Stimulated activated CD4-positive, alpha-beta T cell treated with anti-CD3 and anti-CD28 coated beads, Interleukin-1b, Interleukin-23, amount 100 ng/mL, for 24 hours (primary cell): ENCODE measurements around the gene MAP3K15.

Experiments
- DNase-seq, 4 experiments: peaks; one replicate each; pipeline ENCODE4 v3.0.0-alpha.2; 2020; ENCODE audit warnings: low read depth in 4 of 4, low spot score in 1 of 4

MAP3K15 gene

DNA sequence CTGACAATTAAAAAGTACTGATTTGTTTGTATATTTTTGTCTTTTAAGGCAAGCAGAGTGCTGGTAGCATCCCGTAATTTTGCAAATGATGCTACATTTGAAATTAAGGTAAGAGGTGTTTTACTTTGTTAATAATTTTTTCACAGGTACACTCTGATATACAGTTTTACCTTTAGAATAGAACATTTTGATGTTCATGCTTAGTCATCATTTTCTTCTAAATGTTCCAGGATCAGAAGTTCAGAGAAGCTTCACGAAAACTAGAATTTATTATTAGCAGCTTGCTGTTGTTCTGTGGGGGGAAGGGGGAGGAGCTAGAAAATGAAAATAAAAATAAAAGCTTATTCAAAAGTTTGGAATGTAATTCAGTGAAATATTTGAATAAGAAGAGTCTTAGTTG lies 166.0 kb downstream of the MAP3K15 start:
- no peak for DNase-seq

DNA sequence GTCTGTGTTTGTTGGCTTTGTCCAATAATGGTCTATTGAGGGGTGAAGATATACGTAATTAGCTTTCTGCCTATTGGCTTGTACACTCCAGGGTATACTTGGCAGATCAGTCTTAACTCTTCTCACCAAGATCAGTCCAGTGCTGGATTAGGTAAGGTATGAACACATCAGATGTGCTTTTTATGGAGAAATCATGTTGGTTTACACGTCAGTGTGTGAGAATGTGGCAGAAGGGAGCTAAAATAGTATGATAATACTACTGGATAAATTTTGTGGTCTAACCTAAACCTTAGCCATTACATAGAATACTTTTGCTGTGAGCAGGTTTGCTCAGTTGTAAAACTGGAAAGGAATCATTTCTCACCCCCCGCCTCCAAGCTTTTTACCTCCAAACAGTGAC lies 167.4 kb downstream of the MAP3K15 start:
- DNase-seq, result no peak

DNA sequence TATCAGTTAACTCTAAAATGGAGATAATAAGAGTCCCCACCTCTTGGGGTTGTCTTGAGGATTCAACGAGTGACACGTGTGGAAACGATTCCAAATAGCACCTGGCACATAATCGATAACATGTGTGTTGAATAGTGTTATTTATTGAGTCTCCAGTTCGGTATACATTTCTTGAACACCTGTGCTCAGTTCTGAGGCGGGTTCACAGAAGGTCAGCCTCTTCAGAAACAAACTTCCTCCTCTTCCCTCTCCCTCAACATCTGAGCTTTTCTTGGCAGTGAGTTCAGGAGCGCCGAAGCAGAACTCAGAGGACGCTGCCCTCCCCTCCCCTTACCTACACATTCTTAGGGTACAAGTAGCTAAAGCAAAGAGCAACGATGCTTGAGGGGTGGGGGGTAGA lies 170.6 kb downstream of the MAP3K15 start:
- DNase-seq, result no peak

DNA sequence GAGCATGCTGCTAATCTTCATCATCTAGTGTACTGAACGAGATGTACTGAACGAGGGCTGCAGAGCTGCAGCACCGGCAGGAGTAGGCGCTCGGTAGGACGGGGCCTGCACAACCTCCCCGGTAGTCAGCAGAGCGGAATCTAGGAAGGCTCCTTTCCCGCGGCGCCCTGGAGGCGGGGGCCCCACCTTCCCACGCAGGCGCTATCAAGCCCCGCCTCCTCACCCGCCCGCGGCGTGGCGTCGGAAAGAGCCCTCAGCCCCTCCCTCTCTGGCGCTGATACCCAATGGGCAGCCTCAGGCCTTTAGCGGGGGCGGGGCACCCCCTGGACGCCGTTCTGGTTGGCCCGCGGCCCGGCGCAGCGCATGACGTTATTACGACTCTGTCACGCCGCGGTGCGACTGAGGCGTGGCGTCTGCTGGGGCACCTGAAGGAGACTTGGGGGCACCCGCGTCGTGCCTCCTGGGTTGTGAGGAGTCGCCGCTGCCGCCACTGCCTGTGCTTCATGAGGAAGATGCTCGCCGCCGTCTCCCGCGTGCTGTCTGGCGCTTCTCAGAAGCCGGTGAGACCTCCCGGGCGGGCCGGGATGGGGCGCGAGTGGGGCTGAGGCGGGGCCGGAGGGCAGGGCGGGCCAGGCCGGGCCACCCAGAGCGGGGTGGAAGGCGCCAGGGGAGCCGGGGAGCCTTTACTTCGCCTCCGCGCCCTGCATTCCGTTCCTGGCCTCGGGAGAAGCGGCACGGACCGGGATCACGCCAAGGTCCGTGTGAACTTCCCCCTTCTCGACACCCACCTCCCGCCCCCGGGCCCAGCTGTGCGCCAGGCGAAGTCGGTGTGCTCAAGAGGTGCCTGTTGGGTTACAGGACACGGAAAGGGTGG lies 171.5 kb downstream of the MAP3K15 start, which contains the start of gene PDHA1:
TSS of gene PDHA1 (plus strand) at position 393 of the 874 bp plus-strand sequence. CDS start at position 504, 111 bp downstream.
- DNase-seq, result peak; percentile 62 to 89 (median 74)

DNA sequence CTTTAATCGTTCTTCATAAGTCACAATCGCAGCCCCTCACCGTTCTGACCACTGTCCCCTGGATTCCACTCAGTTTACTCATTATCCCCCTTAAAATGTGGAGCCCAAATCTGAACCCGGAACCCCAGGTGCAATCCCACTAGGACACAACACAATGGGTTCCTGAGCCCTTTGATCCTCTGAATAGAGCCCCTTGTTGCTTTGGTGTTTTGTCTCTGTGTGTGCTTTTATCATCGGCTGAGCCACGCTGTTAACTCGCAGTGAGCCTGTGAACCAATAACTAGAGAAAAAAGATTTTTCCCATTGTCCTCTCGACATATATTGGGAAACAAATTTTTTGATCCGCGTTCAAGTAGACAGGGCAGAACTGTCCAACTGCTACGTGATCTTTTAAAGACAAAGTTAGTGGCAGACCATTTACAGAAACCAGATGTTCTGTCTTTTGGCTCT lies 172.2 kb downstream of the MAP3K15 start:
- no peak for DNase-seq

DNA sequence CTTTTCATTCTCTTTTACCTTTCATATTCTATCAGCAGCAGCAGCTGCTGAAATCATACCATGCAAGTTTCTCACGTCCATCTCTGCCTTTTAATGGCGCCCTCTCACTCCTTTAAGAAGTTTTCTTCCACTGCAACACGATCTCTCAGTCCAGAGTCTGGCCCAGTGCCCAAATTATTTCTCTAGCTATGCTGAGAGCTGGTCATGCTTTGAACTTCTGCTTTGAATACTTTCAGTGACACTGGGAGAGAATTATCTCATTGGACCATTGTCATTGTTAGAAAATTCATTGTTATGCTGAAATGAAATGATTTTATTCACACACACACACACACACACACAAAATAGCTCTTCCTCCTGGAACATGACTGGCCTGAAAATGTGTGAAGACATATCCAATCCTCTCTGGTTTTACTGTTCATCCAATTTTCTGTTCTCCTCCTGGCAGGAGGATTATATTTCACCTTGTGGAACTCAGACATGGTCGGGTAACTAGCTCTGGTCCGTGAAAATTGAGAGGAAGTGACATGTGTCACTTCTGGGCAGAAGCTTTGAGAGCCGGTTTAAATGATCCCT lies 172.9 kb downstream of the MAP3K15 start:
- no peak for DNase-seq

DNA sequence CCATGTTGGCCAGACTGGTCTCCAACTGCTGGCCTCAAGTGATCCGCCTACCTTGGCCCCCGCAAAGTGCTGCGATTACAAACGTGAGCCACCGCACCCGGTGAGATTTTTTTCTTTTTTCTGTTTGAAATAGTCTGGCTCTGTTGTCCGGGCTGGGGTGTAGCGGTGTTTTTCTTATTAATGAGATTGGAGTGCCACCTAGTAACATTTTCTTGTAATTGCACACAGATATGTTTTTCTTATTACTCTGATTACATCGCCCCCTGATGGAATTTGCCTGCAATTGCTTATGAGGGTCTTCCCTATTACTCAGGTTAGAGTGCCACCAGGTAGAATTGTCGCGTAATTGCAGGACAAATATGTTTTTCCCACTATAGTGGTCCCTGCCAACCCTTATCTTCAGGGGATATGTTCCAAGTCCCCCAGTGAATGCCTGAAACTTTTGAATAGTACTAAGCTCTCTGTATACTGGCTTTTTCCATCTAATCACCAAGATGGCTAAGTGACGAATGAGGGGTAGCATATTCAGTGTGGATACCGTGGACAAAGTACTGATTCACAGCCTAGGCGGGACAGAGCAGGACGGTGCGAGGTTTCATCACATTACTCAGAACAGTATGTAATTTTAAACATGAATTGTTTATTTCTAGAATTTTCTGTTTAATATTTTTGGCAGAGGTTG lies 180.2 kb downstream of the MAP3K15 start:
- no peak for DNase-seq

DNA sequence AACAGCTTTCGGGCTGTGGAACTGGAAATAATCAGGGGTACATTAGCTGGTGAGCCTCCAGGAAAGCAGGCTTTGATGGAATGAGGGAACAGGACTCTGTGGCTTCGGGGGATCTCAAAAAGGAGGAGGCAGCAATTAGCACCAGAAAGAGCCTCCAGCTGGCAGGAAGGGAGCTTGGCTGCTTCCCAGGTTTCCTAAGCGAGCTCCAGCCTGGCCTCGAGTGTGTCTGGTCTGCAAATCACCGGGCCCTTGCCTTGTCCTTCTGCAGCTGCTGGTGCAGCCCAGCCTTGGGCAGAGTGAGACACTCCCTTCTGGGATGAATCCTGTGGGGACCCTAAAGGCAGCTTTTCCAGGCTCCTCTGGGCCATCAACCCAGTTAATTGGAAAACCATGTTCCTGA lies 182.3 kb downstream of the MAP3K15 start:
- no peak for DNase-seq

DNA sequence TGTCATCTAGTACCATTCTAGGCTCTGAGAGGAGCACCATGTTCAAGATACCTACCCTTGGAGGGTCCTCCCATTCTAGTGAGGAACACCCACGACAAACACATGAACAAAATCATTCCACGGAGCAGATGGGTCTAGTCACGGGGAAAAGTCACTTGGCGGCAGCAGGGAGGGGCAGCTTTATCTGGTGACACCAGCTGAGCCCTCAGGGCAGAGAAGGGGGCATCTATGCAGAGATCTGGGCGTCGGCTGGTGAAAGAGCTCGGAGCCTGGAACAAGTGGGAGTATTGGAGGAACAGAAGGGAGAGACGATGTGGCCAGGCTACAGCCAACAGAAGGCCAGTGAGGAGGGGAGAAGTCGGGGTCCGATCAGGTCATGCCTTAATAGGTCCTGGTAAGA lies 183.5 kb downstream of the MAP3K15 start:
- no peak for DNase-seq

DNA sequence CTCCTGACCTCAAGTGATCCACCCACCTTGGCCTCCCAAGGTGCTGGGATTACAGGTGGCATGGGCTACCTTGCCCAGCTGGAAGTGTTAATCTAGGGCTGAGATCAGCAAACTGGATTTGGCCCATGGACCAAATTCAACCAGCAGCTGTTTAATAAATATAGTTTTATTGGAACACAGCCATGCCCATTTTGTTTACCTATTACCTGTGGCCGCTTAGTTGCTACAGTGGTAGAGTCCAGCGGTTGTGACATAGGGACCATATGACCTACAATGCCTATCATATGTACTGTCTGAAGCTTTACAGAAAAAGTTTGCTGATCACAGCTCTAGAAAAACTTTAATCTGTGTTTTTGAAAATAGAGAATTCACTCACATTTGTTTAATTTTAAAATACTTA lies 188.7 kb downstream of the MAP3K15 start:
- no peak for DNase-seq
